Endothelial cell of umbilical vein (primary cell): ENCODE measurements around the gene EZH1. TPM values are rescaled to one million over a fixed set of nuclear protein-coding genes. Genes with fewer than 3 reads are reported as not detected.

ENCODE experiments used
- BruUV-seq: library from RNA; stranded (reverse); fragments of 400-500 nt; replicated peaks from 2 replicates; lab custom pipeline; 2021; lab: Mats Ljungman, UMichigan
- CTCF ChIA-PET: fragments of 300-600, 350-600 bp; sonication (Branson Sonifier 250); formaldehyde crosslinking; loops from one replicate; lab custom pipeline; 2021; ENCODE audit warnings: antibody characterized with exemption, inconsistent platforms; lab: Charles Lee
- POLR2A ChIA-PET: fragments of 300-600, 350-600 bp; sonication (Branson Sonifier 250); formaldehyde crosslinking; loops from one replicate; lab custom pipeline; 2021; ENCODE audit warnings: antibody characterized with exemption, inconsistent platforms; lab: Charles Lee
- DNase-seq: peaks from one replicate; pipeline ENCODE4 v3.0.0-alpha.2; 2011; ENCODE audit warnings: low read depth, low spot score
- FAIRE-seq: peaks from 2 replicates; lab custom pipeline; 2011; peaks lifted over from hg19 to GRCh38; lab: Jason Lieb, UNC
- H2AFZ ChIP-seq: 2 replicates; pipeline ENCODE4 v1.6.0; 2012; ENCODE audit warnings: low read depth, low read length, control low read depth, inconsistent platforms
- H3K27ac ChIP-seq: 2 replicates; pipeline ENCODE4 v1.5.1; 2011; ENCODE audit warnings: low read depth, mild to moderate bottlenecking, control low read depth, low read length, moderate library complexity; ENCODE audit not compliant: insufficient read depth
- H3K27me3 ChIP-seq, 2 experiments: 2 replicates each; pipeline versions ENCODE4 v1.6.0 to v1.6.1; 2011; ENCODE audit warnings: low read length in 2 of 2, mixed read lengths in 1 of 2; ENCODE audit not compliant: control insufficient read depth in 2 of 2, insufficient read depth in 2 of 2
- H3K36me3 ChIP-seq, 2 experiments: 2 replicates in 1 of 2; 3 replicates in 1 of 2; pipeline ENCODE4 v1.5.1; 2011; ENCODE audit warnings: low read length in 2 of 2, mild to moderate bottlenecking in 1 of 2, moderate library complexity in 1 of 2; ENCODE audit not compliant: control insufficient read depth in 2 of 2, insufficient read depth in 2 of 2; ENCODE audit errors: extremely low read depth in 1 of 2
- H3K4me1 ChIP-seq: 3 replicates; pipeline ENCODE4 v1.5.1; 2011; ENCODE audit warnings: mild to moderate bottlenecking, low read length; ENCODE audit not compliant: control insufficient read depth, insufficient read depth; ENCODE audit errors: extremely low read depth
- H3K4me2 ChIP-seq: 2 replicates; pipeline ENCODE4 v1.6.1; 2011; ENCODE audit warnings: low read length, control low read depth, mixed read lengths; ENCODE audit not compliant: insufficient read depth
- H3K4me3 ChIP-seq, 3 experiments: fragments of 200-600 bp in 1 of 3; sonication (generic), shearing (Covaris generic) in 1 of 3; replicated peaks in 1 of 3; 2 replicates each; pipeline ENCODE4 v1.5.1; 2011 to 2016; ENCODE audit warnings: control low read depth in 3 of 3, low read length in 3 of 3, mild to moderate bottlenecking in 2 of 3, inconsistent platforms in 1 of 3, low read depth in 1 of 3, moderate library complexity in 1 of 3; ENCODE audit not compliant: insufficient read depth in 1 of 3
- H3K79me2 ChIP-seq: 2 replicates; pipeline ENCODE4 v1.6.0; 2012; ENCODE audit warnings: low read length, inconsistent platforms; ENCODE audit not compliant: control insufficient read depth, insufficient read depth
- H3K9ac ChIP-seq: replicated peaks from 2 replicates; pipeline ENCODE3; 2011; ENCODE audit warnings: low read length, control low read depth; ENCODE audit not compliant: insufficient read depth; ENCODE audit errors: extremely low read depth
- H3K9me1 ChIP-seq: replicated peaks from 3 replicates; pipeline ENCODE4 v1.6.0; 2011; ENCODE audit warnings: mild to moderate bottlenecking, low read length; ENCODE audit not compliant: control insufficient read depth, insufficient read depth; ENCODE audit errors: extremely low read depth
- H3K9me3 ChIP-seq: replicated peaks from 2 replicates; pipeline ENCODE4 v1.5.1; 2012; ENCODE audit warnings: low read length, inconsistent platforms; ENCODE audit not compliant: control insufficient read depth, insufficient read depth
- H4K20me1 ChIP-seq: replicated peaks from 2 replicates; pipeline ENCODE3; 2011; ENCODE audit warnings: mild to moderate bottlenecking, low read length; ENCODE audit not compliant: control insufficient read depth, insufficient read depth; ENCODE audit errors: extremely low read depth
- EZH2 ChIP-seq: IDR thresholded peaks from 2 replicates; pipeline ENCODE4 v1.6.1; 2012; ENCODE audit warnings: borderline replicate concordance, low read depth, mild to moderate bottlenecking, moderate library complexity, low read length, inconsistent platforms; ENCODE audit not compliant: severe bottlenecking
- FOS ChIP-seq: IDR thresholded peaks from 2 replicates; pipeline ENCODE4 v1.6.1; 2011; ENCODE audit warnings: mild to moderate bottlenecking, low read length, moderate library complexity, borderline replicate concordance; ENCODE audit not compliant: insufficient read depth
- GATA2 ChIP-seq: IDR thresholded peaks from 2 replicates; pipeline ENCODE4 v1.7.0; 2011; ENCODE audit warnings: low read depth, mild to moderate bottlenecking, moderate library complexity, mixed read lengths, low read length; ENCODE audit not compliant: insufficient read length, insufficient read depth
- JUN ChIP-seq: IDR thresholded peaks from 2 replicates; pipeline ENCODE4 v1.6.1; 2011; ENCODE audit warnings: borderline replicate concordance, low read depth; ENCODE audit not compliant: insufficient read length, insufficient read depth
- MYC ChIP-seq: IDR thresholded peaks from one replicate; pipeline ENCODE4 v1.6.1; 2011; ENCODE audit warnings: mild to moderate bottlenecking, low read depth, low read length
- POLR2A ChIP-seq: IDR thresholded peaks from 2 replicates; pipeline ENCODE4 v1.6.1; 2012; ENCODE audit warnings: low read depth, mild to moderate bottlenecking, control low read depth, low read length
- POLR2AphosphoS5 ChIP-seq: IDR thresholded peaks from 2 replicates; pipeline ENCODE4 v1.6.1; 2012; ENCODE audit warnings: low read depth, mild to moderate bottlenecking, control low read depth, low read length, moderate library complexity; ENCODE audit not compliant: insufficient read depth
- dilution Hi-C: fragments of 300-500 bp; cut with MboI; formaldehyde crosslinking; loops from one replicate; pipeline ENCODE4 v1.15.0; 2019; ENCODE audit warnings: low sequenced_read_pairs; ENCODE audit not compliant: extremely low pct_ligation_motif_present
- intact Hi-C: fragments of 100-400 bp; cut with micrococcal nuclease; formaldehyde crosslinking; loops from one replicate; pipeline ENCODE4 v1.10.0; 2022
- polyA plus RNA-seq, 4 experiments: library from polyadenylated mRNA; depleted of rRNA in 3 of 4; stranded (reverse) in 3 of 4; unstranded in 1 of 4; fragments of >200 nt; gene quantifications; 2 replicates each; pipeline versions ENCODE4 v1.2.1 to v1.2.3, GENCODE V29; 2011 to 2012; ENCODE audit warnings: missing spikeins in 1 of 4
- total RNA-seq: library from RNA; stranded (reverse); gene quantifications from 2 replicates; pipeline ENCODE4 v1.2.3, GENCODE V29; 2021
- TF ChIP-seq, protein P1 (sequence below), 2 donors: IDR thresholded peaks; 1 replicate in 1 of 2; 2 replicates in 1 of 2; pipeline ENCODE4 v1.5.1; 2011; ENCODE audit warnings: low read length in 2 of 2, mild to moderate bottlenecking in 2 of 2, moderate library complexity in 2 of 2, control low read depth in 1 of 2, inconsistent platforms in 1 of 2, low read depth in 1 of 2; ENCODE audit not compliant: insufficient read depth in 1 of 2; ENCODE audit errors: extremely low read depth in 1 of 2
- TF ChIP-seq, protein P2 (sequence below): IDR thresholded peaks from 2 replicates; pipeline ENCODE4 v1.6.1; 2011; ENCODE audit not compliant: insufficient read depth, insufficient read length

The EZH1 gene
- total and polyA plus RNA-seq, 2 donors (not counting 3 experiments of a cell fraction or from before 2014, with no cell fraction given) = 31.4 to 33.7 TPM

DNA sequence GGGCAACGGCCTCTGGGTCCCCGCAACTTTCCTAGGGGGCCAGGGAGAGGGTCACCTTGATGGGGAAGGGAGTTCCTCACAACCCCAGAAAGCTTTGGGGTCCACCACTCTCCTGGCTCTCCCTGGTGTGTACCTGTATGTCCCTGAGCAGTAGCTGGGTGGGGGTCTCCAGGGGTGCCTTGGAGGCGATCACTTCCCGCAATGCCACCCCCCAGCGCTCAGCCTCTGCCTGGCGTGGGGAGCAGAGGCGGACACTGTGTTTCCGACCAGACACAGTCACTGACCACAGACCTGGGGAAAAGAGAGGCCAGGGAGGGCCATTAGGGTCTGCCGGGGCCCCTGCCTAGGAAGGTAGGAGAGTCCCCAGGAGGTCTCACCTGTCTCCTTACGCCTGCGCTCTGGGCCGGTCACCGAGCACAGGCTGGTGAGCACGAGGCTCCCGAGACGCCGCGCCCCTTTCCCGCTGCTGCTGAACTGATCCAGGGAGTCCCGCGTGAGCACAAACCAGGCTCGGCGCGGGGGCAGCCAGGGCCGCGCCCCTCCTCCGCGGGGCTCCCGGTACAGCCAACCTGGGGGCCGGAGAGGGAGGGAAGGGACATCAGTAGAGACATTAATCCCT lies 71.5 kb downstream of the EZH1 start:
- Histone ChIP-seq H3K27ac (no peak overlapping the region), H2AFZ (no peak overlapping the region), H3K9me3 (no peaks in the 10 kb centered on the region), H3K27me3 (no peaks in the 10 kb centered on the region), H4K20me1 (no peaks in the 10 kb centered on the region), H3K4me1 (peaks cover 18% of the 10 kb centered on the region), H3K9me1 (no peaks in the 10 kb centered on the region), H3K4me2 (no peak overlapping the region), H3K9ac (no peak overlapping the region), H3K36me3 (peaks cover 6 to 19% of the 10 kb centered on the region in 2 experiments), H3K4me3 (no peak overlapping the region), H3K79me2 (no peaks in the 10 kb centered on the region)
- dilution Hi-C loops = no loop called here
- intact Hi-C loops = no loop called here
- no peak for FAIRE-seq
- ChIA-PET POLR2A (no interaction called here), CTCF (interaction anchor here (0.8 to 8.3 kb wide), 8 partner anchors 10 to 101 kb away, joined by 3 to 109 read pairs (median 9); partner anchors contain the start of genes CNTNAP1, PSMC3IP, RETREG3 and TUBG1)
- no peak for DNase-seq
- BruUV-seq = no TSS peak
- TF ChIP-seq JUN (no peak), FOS (no peak), POLR2AphosphoS5 (no peak), MYC (no peak), EZH2 (no peak), POLR2A (no peak), GATA2 (no peak)
- TF ChIP-seq, protein P1, sequence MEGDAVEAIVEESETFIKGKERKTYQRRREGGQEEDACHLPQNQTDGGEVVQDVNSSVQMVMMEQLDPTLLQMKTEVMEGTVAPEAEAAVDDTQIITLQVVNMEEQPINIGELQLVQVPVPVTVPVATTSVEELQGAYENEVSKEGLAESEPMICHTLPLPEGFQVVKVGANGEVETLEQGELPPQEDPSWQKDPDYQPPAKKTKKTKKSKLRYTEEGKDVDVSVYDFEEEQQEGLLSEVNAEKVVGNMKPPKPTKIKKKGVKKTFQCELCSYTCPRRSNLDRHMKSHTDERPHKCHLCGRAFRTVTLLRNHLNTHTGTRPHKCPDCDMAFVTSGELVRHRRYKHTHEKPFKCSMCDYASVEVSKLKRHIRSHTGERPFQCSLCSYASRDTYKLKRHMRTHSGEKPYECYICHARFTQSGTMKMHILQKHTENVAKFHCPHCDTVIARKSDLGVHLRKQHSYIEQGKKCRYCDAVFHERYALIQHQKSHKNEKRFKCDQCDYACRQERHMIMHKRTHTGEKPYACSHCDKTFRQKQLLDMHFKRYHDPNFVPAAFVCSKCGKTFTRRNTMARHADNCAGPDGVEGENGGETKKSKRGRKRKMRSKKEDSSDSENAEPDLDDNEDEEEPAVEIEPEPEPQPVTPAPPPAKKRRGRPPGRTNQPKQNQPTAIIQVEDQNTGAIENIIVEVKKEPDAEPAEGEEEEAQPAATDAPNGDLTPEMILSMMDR (IDR thresholded peaks at IDR 0.05; ENCODE audit: extremely low read depth in 1 of 2, insufficient read depth in 1 of 2, low read depth in 1 of 2, low read length in 2 of 2) = no peak
- TF ChIP-seq, protein P2, sequence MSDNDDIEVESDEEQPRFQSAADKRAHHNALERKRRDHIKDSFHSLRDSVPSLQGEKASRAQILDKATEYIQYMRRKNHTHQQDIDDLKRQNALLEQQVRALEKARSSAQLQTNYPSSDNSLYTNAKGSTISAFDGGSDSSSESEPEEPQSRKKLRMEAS = no peak
